K562 (cell line): Measurements from ENCODE around the gene SKIDA1. TPM values are rescaled to one million over a fixed set of nuclear protein-coding genes. Genes with fewer than 3 reads are reported as not detected.

ENCODE experiments used
- ASH1L ChIP-seq: fragments of 450-650 bp; IDR thresholded peaks from 2 replicates; pipeline ENCODE4 v1.6.1; 2018; ENCODE audit warnings: borderline replicate concordance, mild to moderate bottlenecking, low read depth; ENCODE audit not compliant: partially characterized antibody
- ATF3 ChIP-seq, 2 experiments: fragments of 450-650 bp in 1 of 2; sonication (generic) in 1 of 2; formaldehyde crosslinking in 1 of 2; IDR thresholded peaks in 1 of 2; conservative IDR thresholded peaks in 1 of 2; 2 replicates each; pipeline versions ENCODE4 v1.6.1 to v1.8.1; 2016 to 2023; ENCODE audit warnings: mild to moderate bottlenecking in 2 of 2, moderate library complexity in 2 of 2, inconsistent platforms in 1 of 2, missing genetic modification reagents in 1 of 2
- BRF1 ChIP-seq: IDR thresholded peaks from 3 replicates; pipeline ENCODE4 v1.6.1; 2011; ENCODE audit warnings: borderline replicate concordance, mild to moderate bottlenecking; ENCODE audit not compliant: insufficient read length; ENCODE audit errors: extremely low read depth
- FOXA1 ChIP-seq: fragments of 450-650 bp; IDR thresholded peaks from 2 replicates; pipeline ENCODE4 v1.6.1; 2016; ENCODE audit warnings: mild to moderate bottlenecking, borderline replicate concordance
- FOXK1 ChIP-seq: sonication (generic); formaldehyde crosslinking; IDR thresholded peaks from 2 replicates; pipeline ENCODE4 v1.8.0; 2022; ENCODE audit warnings: missing genetic modification reagents, mild to moderate bottlenecking, borderline replicate concordance
- FOXP1 ChIP-seq: sonication (generic); formaldehyde crosslinking; IDR thresholded peaks from 2 replicates; pipeline ENCODE4 v1.8.0; 2022; ENCODE audit warnings: mild to moderate bottlenecking, missing genetic modification reagents
- GABPA ChIP-seq: fragments of 200-800 bp; sonication (Bioruptor generic); conservative IDR thresholded peaks from 2 replicates; pipeline ENCODE4 v1.6.1; 2016; ENCODE audit warnings: low read depth, missing genetic modification characterization, missing compliant biosample characterization
- KLF16 ChIP-seq: IDR thresholded peaks from 2 replicates; pipeline ENCODE4 v1.6.1; 2016; ENCODE audit warnings: antibody characterized with exemption
- SUPT5H ChIP-seq: fragments of 450-650 bp; IDR thresholded peaks from 2 replicates; pipeline ENCODE4 v1.6.1; 2016
- TRIM24 ChIP-seq, 2 experiments: fragments of 450-650 bp; IDR thresholded peaks; 2 replicates each; pipeline ENCODE4 v1.6.1; 2016
- ZNF24 ChIP-seq: fragments of 450-650 bp; IDR thresholded peaks from 2 replicates; pipeline ENCODE4 v1.6.1; 2016
- ZNF384 ChIP-seq: IDR thresholded peaks from 2 replicates; pipeline ENCODE4 v1.6.1; 2012; ENCODE audit warnings: low read depth, low read length, improper control_type of control experiment
- ZNF431 ChIP-seq: sonication (generic); formaldehyde crosslinking; IDR thresholded peaks from 2 replicates; pipeline ENCODE4 v1.8.0; 2022; ENCODE audit warnings: mild to moderate bottlenecking, missing genetic modification reagents
- polyA plus RNA-seq, 8 experiments: library from polyadenylated mRNA; depleted of rRNA in 4 of 8; stranded (reverse) in 5 of 8; unstranded in 3 of 8; fragments of >200 nt; fragmentation: Nextera tagmentation in 2 of 8; fragmentation: Illumina TruSeq in 1 of 8; extraction: Ambion mirVana in 2 of 8; extraction: Trizol in 1 of 8; gene quantifications; 2 replicates each; pipeline versions ENCODE4 v1.2.1 to v1.2.3, GENCODE V29; 2011 to 2014; ENCODE audit warnings: inconsistent platforms in 1 of 8, missing spikeins in 1 of 8
- total RNA-seq, 7 experiments: library from RNA; depleted of rRNA in 6 of 7; stranded (reverse); fragments of >200 nt in 6 of 7; fragmentation: Illumina TruSeq in 2 of 7; extraction: Trizol in 2 of 7; gene quantifications; 2 replicates each; pipeline versions ENCODE4 v1.2.1 to v1.2.3, GENCODE V29; 2011 to 2021; ENCODE audit warnings: low replicate concordance in 1 of 7
- TF ChIP-seq, protein P1 (sequence below): sonication (generic); formaldehyde crosslinking; IDR thresholded peaks from 2 replicates; pipeline ENCODE4 v1.9.0; 2022; ENCODE audit warnings: mild to moderate bottlenecking, missing genetic modification reagents
- TF ChIP-seq, protein P2 (sequence below), 2 experiments: IDR thresholded peaks; 2 replicates each; pipeline ENCODE4 v1.6.1; 2012; ENCODE audit warnings: improper control_type of control experiment in 2 of 2, low read depth in 2 of 2, low read length in 2 of 2, borderline replicate concordance in 1 of 2
- TF ChIP-seq, protein P3 (sequence below): fragments of 450-650 bp; IDR thresholded peaks from 2 replicates; pipeline ENCODE4 v1.6.1; 2016; ENCODE audit warnings: missing biosample characterization, missing genetic modification characterization

Gene SKIDA1
- total and polyA plus RNA-seq, 9 of the 15 experiments (the other 6 are each of a cell fraction or from before 2014, with no cell fraction given): 0.05 to 1.1 (median 0.42) TPM

DNA sequence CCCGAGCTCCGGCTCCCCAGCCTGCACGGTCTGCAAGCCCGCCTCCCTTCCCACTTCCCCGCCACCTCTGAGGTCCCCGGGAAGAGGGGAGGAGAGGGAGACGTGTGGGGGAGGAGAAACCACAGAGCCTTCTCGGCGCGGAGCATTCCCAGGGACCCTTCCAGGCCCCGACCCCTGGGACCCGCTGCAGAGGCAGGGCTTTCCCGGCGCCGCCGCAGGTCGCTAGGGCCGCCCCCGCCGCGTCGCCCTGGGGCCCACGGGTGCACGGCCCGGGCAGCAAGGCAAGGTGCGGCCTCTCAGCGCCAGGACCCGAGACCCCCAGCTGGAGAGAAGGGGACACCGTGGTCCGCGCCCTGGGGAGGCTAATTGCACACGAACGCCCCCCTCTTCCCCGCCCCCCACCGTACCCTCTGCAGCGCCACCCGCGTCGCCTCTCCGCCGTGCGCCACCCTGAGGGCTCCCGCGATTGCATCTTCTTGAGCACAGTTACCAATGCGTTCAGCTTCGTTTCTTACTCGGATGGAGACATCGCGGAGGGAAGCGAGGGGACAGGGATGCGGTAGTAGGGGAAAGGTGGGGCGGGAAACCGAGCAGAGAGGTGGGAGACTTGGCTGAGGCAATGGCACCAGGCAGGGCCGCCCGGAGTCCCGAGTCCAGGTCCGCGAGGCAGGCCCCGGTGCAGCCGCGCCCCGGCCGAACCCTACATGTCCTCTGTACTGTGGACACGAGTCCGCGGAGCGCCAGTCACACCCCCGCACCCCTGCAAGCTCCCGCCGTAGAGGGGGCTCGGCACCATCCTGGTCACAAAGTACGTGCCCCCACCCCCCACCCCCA lies 28.9 kb downstream of the SKIDA1 start (continued):
- TF ChIP-seq ATF3 (IDR thresholded peaks at IDR 0.05) (peak; percentile 20; the same call in 1 of the 2 replicates), ATF3 (CRISPR knock-in tag; conservative IDR thresholded peaks at IDR 0.05) (no peak), BRF1 (no peak), ZNF431 (CRISPR knock-in tag) (no peak), GABPA (tag) (no peak), SUPT5H (no peak; the same call in 1 of the 2 replicates), ZNF384 (no peak), FOXK1 (no peak), ASH1L (no peak), TRIM24 (IDR thresholded peaks at IDR 0.05) (no peak), ZNF24 (no peak), FOXP1 (peak; percentile 63; the same call in 1 of the 2 replicates), KLF16 (0 out of 2 replicates have a peak, but pooled peaks have one; percentile 22), FOXA1 (no peak)
- TF ChIP-seq, protein P1, sequence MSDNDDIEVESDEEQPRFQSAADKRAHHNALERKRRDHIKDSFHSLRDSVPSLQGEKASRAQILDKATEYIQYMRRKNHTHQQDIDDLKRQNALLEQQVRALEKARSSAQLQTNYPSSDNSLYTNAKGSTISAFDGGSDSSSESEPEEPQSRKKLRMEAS (CRISPR knock-in tag): no peak; the same call in 1 of the 2 replicates
- TF ChIP-seq, protein P2, sequence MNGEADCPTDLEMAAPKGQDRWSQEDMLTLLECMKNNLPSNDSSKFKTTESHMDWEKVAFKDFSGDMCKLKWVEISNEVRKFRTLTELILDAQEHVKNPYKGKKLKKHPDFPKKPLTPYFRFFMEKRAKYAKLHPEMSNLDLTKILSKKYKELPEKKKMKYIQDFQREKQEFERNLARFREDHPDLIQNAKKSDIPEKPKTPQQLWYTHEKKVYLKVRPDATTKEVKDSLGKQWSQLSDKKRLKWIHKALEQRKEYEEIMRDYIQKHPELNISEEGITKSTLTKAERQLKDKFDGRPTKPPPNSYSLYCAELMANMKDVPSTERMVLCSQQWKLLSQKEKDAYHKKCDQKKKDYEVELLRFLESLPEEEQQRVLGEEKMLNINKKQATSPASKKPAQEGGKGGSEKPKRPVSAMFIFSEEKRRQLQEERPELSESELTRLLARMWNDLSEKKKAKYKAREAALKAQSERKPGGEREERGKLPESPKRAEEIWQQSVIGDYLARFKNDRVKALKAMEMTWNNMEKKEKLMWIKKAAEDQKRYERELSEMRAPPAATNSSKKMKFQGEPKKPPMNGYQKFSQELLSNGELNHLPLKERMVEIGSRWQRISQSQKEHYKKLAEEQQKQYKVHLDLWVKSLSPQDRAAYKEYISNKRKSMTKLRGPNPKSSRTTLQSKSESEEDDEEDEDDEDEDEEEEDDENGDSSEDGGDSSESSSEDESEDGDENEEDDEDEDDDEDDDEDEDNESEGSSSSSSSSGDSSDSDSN (IDR thresholded peaks at IDR 0.05; ENCODE audit: borderline replicate concordance in 1 of 2, low read depth in 2 of 2, low read length in 2 of 2): peak in 1 of 2 experiments; percentile 63; a peak in 1 of 4 replicates
- TF ChIP-seq, protein P3, sequence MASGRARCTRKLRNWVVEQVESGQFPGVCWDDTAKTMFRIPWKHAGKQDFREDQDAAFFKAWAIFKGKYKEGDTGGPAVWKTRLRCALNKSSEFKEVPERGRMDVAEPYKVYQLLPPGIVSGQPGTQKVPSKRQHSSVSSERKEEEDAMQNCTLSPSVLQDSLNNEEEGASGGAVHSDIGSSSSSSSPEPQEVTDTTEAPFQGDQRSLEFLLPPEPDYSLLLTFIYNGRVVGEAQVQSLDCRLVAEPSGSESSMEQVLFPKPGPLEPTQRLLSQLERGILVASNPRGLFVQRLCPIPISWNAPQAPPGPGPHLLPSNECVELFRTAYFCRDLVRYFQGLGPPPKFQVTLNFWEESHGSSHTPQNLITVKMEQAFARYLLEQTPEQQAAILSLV (tag): no peak
